Measurements from ENCODE around the gene CLEC20A.

DNA sequence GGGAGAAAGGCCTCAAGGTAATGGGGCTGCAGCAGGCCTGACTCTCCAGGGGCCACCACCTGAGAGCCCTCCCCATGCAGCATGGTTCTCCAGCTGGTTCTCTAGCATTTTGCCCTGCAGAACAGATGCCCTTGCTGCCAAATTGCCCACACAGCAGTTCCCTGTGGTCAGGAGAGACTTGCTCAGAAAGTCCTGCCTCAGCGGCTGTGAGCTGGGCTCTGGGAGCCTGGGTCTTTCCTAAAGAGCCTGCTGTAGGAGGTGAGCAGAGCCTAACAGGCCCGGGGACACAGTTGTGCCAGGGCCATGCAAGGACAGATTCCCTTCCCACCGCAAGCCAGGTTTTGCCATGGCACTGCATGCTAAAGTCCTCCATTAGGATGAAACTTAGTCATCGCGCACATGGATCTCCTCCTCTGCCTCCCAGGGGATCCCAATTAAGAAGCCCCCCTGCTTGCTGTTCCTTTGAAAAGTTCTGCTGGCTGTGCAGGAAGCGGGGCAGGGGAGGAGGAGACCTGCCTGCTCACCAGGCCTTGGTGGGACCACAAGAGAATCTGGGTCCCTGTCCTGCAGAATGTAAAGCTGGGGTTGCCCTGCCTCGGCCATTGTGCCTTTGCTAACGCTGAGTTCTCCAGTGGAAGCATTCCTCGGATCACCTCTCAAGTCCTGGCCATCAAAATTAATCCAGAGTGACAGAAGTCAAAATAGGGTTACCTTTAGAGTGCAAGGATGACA, 37.5 kb upstream of the CLEC20A start:
- TF ChIP-seq POLR2AphosphoS5 (IDR thresholded peaks at IDR 0.05), result no peak
- TF ChIP-seq, protein P1, sequence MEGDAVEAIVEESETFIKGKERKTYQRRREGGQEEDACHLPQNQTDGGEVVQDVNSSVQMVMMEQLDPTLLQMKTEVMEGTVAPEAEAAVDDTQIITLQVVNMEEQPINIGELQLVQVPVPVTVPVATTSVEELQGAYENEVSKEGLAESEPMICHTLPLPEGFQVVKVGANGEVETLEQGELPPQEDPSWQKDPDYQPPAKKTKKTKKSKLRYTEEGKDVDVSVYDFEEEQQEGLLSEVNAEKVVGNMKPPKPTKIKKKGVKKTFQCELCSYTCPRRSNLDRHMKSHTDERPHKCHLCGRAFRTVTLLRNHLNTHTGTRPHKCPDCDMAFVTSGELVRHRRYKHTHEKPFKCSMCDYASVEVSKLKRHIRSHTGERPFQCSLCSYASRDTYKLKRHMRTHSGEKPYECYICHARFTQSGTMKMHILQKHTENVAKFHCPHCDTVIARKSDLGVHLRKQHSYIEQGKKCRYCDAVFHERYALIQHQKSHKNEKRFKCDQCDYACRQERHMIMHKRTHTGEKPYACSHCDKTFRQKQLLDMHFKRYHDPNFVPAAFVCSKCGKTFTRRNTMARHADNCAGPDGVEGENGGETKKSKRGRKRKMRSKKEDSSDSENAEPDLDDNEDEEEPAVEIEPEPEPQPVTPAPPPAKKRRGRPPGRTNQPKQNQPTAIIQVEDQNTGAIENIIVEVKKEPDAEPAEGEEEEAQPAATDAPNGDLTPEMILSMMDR (IDR thresholded peaks at IDR 0.05), result no peak

Data from prostate gland (tissue), 2 donors.